HEK293T (cell line): Measurements from ENCODE around the gene RIMBP2.

Experiments
- ARNT ChIP-seq: fragments of 450-650 bp; IDR thresholded peaks from 2 replicates; pipeline ENCODE4 v1.6.1; 2017; ENCODE audit warnings: mild to moderate bottlenecking
- BHLHE40 ChIP-seq: fragments of 450-650 bp; IDR thresholded peaks from 2 replicates; pipeline ENCODE4 v1.6.1; 2016; ENCODE audit warnings: mild to moderate bottlenecking, moderate library complexity, borderline replicate concordance
- CTBP1 ChIP-seq: fragments of 450-650 bp; IDR thresholded peaks from 2 replicates; pipeline ENCODE4 v1.6.1; 2016; ENCODE audit warnings: borderline replicate concordance
- ELF4 ChIP-seq: fragments of 450-650 bp; IDR thresholded peaks from 2 replicates; pipeline ENCODE4 v1.6.1; 2017; ENCODE audit warnings: antibody characterized with exemption
- FOXK2 ChIP-seq: fragments of 450-650 bp; IDR thresholded peaks from 2 replicates; pipeline ENCODE4 v1.6.1; 2016; ENCODE audit warnings: mild to moderate bottlenecking
- FOXM1 ChIP-seq: fragments of 450-650 bp; IDR thresholded peaks from 2 replicates; pipeline ENCODE4 v1.6.1; 2017; ENCODE audit warnings: mild to moderate bottlenecking, borderline replicate concordance
- L3MBTL2 ChIP-seq: fragments of 450-650 bp; conservative IDR thresholded peaks from 2 replicates; pipeline ENCODE4 v1.6.1; 2016; ENCODE audit warnings: mild to moderate bottlenecking
- NFRKB ChIP-seq: fragments of 450-650 bp; IDR thresholded peaks from 2 replicates; pipeline ENCODE4 v1.6.1; 2016; ENCODE audit warnings: mild to moderate bottlenecking, moderate library complexity
- SP1 ChIP-seq: fragments of 450-650 bp; IDR thresholded peaks from 2 replicates; pipeline ENCODE4 v1.6.1; 2017
- SUZ12 ChIP-seq: fragments of 450-650 bp; IDR thresholded peaks from 2 replicates; pipeline ENCODE4 v1.6.1; 2016; ENCODE audit warnings: mild to moderate bottlenecking
- TARDBP ChIP-seq: fragments of 450-650 bp; IDR thresholded peaks from 2 replicates; pipeline ENCODE4 v1.6.1; 2016

- no peak for TF ChIP-seq FOXM1
- TF ChIP-seq SUZ12 = no peak
- no peak for TF ChIP-seq TARDBP
- no peak for TF ChIP-seq ELF4
- no peak for TF ChIP-seq CTBP1
- no peak for TF ChIP-seq SP1
- no peak for TF ChIP-seq FOXK2
- no peak for TF ChIP-seq BHLHE40
- TF ChIP-seq NFRKB = no peak
- no peak for TF ChIP-seq ARNT
- no peak for TF ChIP-seq L3MBTL2
Measured at GRCh38 chr12:130431176-130431575, 284.9 kb downstream of the RIMBP2 start.
